ENCODE measurements around the gene MTCH1. TPM values are rescaled to one million over a fixed set of nuclear protein-coding genes. Genes with fewer than 3 reads are reported as not detected.

Gene MTCH1
- total and polyA plus RNA-seq, 2 experiments from 2014 or later, result 108 to 271 TPM

DNA sequence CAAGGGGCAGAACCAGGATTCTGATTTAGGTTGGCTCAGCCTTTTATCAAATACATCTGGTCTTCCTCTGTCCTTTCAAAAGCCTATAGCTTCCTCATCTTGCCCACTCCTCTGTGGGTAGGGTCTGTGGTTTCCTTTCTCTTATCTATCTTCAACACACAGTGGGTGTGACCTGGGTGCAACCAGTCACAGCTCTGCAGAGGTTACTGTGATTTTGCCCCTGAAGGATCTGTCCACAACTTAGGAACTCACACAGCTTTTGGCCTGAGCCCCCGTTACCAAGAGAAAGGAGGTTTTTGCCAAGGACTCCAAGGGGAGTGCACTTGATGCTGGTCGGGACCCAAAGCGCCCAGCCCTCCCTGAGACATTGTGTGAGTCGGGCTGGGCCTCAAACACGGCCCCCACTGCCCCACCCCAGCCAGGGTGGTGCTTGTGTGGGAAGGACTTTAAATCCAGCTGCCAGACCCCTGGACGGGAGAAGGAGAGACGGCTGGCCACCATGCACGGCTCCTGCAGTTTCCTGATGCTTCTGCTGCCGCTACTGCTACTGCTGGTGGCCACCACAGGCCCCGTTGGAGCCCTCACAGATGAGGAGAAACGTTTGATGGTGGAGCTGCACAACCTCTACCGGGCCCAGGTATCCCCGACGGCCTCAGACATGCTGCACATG is 31.6 kb downstream of the MTCH1 start, which contains the start of gene PI16 (continued):
- TF ChIP-seq, protein P1, sequence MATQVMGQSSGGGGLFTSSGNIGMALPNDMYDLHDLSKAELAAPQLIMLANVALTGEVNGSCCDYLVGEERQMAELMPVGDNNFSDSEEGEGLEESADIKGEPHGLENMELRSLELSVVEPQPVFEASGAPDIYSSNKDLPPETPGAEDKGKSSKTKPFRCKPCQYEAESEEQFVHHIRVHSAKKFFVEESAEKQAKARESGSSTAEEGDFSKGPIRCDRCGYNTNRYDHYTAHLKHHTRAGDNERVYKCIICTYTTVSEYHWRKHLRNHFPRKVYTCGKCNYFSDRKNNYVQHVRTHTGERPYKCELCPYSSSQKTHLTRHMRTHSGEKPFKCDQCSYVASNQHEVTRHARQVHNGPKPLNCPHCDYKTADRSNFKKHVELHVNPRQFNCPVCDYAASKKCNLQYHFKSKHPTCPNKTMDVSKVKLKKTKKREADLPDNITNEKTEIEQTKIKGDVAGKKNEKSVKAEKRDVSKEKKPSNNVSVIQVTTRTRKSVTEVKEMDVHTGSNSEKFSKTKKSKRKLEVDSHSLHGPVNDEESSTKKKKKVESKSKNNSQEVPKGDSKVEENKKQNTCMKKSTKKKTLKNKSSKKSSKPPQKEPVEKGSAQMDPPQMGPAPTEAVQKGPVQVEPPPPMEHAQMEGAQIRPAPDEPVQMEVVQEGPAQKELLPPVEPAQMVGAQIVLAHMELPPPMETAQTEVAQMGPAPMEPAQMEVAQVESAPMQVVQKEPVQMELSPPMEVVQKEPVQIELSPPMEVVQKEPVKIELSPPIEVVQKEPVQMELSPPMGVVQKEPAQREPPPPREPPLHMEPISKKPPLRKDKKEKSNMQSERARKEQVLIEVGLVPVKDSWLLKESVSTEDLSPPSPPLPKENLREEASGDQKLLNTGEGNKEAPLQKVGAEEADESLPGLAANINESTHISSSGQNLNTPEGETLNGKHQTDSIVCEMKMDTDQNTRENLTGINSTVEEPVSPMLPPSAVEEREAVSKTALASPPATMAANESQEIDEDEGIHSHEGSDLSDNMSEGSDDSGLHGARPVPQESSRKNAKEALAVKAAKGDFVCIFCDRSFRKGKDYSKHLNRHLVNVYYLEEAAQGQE (IDR thresholded peaks at IDR 0.05; ENCODE audit: unreplicated experiment), result no peak
- no peak for TF ChIP-seq POLR2AphosphoS5 (IDR thresholded peaks at IDR 0.05; ENCODE audit: low read depth)
- TF ChIP-seq CREB1 (CRISPR knock-in tag; IDR thresholded peaks at IDR 0.05; ENCODE audit: low read depth), result no peak
- TF ChIP-seq, protein P2, sequence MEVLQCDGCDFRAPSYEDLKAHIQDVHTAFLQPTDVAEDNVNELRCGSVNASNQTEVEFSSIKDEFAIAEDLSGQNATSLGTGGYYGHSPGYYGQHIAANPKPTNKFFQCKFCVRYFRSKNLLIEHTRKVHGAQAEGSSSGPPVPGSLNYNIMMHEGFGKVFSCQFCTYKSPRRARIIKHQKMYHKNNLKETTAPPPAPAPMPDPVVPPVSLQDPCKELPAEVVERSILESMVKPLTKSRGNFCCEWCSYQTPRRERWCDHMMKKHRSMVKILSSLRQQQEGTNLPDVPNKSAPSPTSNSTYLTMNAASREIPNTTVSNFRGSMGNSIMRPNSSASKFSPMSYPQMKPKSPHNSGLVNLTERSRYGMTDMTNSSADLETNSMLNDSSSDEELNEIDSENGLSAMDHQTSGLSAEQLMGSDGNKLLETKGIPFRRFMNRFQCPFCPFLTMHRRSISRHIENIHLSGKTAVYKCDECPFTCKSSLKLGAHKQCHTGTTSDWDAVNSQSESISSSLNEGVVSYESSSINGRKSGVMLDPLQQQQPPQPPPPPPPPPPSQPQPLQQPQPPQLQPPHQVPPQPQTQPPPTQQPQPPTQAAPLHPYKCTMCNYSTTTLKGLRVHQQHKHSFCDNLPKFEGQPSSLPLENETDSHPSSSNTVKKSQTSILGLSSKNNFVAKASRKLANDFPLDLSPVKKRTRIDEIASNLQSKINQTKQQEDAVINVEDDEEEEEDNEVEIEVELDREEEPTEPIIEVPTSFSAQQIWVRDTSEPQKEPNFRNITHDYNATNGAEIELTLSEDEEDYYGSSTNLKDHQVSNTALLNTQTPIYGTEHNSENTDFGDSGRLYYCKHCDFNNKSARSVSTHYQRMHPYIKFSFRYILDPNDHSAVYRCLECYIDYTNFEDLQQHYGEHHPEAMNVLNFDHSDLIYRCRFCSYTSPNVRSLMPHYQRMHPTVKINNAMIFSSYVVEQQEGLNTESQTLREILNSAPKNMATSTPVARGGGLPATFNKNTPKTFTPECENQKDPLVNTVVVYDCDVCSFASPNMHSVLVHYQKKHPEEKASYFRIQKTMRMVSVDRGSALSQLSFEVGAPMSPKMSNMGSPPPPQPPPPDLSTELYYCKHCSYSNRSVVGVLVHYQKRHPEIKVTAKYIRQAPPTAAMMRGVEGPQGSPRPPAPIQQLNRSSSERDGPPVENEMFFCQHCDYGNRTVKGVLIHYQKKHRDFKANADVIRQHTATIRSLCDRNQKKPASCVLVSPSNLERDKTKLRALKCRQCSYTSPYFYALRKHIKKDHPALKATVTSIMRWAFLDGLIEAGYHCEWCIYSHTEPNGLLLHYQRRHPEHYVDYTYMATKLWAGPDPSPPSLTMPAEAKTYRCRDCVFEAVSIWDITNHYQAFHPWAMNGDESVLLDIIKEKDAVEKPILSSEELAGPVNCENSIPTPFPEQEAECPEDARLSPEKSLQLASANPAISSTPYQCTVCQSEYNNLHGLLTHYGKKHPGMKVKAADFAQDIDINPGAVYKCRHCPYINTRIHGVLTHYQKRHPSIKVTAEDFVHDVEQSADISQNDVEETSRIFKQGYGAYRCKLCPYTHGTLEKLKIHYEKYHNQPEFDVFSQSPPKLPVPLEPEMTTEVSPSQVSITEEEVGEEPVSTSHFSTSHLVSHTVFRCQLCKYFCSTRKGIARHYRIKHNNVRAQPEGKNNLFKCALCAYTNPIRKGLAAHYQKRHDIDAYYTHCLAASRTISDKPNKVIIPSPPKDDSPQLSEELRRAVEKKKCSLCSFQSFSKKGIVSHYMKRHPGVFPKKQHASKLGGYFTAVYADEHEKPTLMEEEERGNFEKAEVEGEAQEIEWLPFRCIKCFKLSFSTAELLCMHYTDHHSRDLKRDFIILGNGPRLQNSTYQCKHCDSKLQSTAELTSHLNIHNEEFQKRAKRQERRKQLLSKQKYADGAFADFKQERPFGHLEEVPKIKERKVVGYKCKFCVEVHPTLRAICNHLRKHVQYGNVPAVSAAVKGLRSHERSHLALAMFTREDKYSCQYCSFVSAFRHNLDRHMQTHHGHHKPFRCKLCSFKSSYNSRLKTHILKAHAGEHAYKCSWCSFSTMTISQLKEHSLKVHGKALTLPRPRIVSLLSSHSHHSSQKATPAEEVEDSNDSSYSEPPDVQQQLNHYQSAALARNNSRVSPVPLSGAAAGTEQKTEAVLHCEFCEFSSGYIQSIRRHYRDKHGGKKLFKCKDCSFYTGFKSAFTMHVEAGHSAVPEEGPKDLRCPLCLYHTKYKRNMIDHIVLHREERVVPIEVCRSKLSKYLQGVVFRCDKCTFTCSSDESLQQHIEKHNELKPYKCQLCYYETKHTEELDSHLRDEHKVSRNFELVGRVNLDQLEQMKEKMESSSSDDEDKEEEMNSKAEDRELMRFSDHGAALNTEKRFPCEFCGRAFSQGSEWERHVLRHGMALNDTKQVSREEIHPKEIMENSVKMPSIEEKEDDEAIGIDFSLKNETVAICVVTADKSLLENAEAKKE (CRISPR knock-in tag; IDR thresholded peaks at IDR 0.05), result no peak
- no peak for TF ChIP-seq JUNB (IDR thresholded peaks at IDR 0.05; ENCODE audit: unreplicated experiment)

DNA sequence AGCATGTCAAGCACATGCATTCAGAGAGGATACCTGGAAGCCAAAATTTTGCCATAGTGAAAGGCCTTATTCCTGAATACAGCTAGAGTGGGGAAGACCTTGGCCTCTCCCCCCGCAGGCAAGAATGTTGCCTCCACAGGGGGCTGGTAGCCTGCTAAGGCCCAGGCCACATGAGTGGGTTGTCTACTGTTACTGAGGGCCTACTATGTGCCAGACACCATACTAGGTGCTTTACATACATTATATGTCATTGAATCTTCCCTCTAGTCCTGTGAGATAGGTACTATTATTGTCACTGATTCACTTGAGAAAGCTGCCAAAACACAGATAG is 32.1 kb downstream of the MTCH1 start:
- H3K36me3 Mint-ChIP-seq (ENCODE audit: low read depth), result no peaks in the 10 kb centered on the region
- Histone ChIP-seq H3K9me2 (ENCODE audit: insufficient read depth) (no peaks in the 10 kb centered on the region), H3K79me2 (replicated peaks; ENCODE audit: insufficient read depth) (no peaks in the 10 kb centered on the region), H3K4me3 (no peak overlapping the region), H4K20me1 (replicated peaks; ENCODE audit: insufficient read depth) (no peaks in the 10 kb centered on the region), H3K36me3 (ENCODE audit: insufficient read depth) (no peaks in the 10 kb centered on the region), H3K27ac (ENCODE audit: low read depth) (no peak overlapping the region), H3K27me3 (ENCODE audit: insufficient read depth) (no peaks in the 10 kb centered on the region), H3F3A (replicated peaks; ENCODE audit: low read depth) (0 out of 2 replicates have a peak, but pooled peaks cover 3% of the 10 kb centered on the region), H3K4me2 (no peak overlapping the region), H2AFZ (no peak overlapping the region), H3K4me1 (ENCODE audit: insufficient read depth) (peaks cover 16% of the 10 kb centered on the region)
- H3K4me3 Mint-ChIP-seq, result no peak overlapping the region
- ATAC-seq (no peak), DNase-seq (ENCODE audit: low spot score) (no peak)
- peaks cover 2% of the 10 kb centered on the region for H3K27me3 Mint-ChIP-seq (ENCODE audit: insufficient read depth, low read depth, poor library complexity)
- peaks cover 18% of the 10 kb centered on the region for H3K4me1 Mint-ChIP-seq
- H3K27ac Mint-ChIP-seq, result no peak overlapping the region
- no peaks in the 10 kb centered on the region for H3K9me3 Mint-ChIP-seq
- TF ChIP-seq ZNF331 (CRISPR knock-in tag; IDR thresholded peaks at IDR 0.05; ENCODE audit: low read depth), result no peak
- no peak for TF ChIP-seq EZH2phosphoT487 (IDR thresholded peaks at IDR 0.05; ENCODE audit: unreplicated experiment)
- no peak for TF ChIP-seq STAT1 (IDR thresholded peaks at IDR 0.05; ENCODE audit: unreplicated experiment)
